ENCODE data around the gene PTPRD. TPM values are rescaled to one million over a fixed set of nuclear protein-coding genes. Genes with fewer than 3 reads are reported as not detected.

Gene PTPRD
- total RNA-seq, 1 experiment from 2014 or later: 69.6 TPM

GRCh38 chr9:10566848-10567247, 46.0 kb downstream of the PTPRD start:
- CTCF ChIA-PET: no interaction called here
- H3K4me3 Mint-ChIP-seq: no peak overlapping the region
- no peaks in the 10 kb centered on the region for H3K9me3 Mint-ChIP-seq
- no peaks in the 10 kb centered on the region for H3K36me3 Mint-ChIP-seq
- TF ChIP-seq, protein P1, sequence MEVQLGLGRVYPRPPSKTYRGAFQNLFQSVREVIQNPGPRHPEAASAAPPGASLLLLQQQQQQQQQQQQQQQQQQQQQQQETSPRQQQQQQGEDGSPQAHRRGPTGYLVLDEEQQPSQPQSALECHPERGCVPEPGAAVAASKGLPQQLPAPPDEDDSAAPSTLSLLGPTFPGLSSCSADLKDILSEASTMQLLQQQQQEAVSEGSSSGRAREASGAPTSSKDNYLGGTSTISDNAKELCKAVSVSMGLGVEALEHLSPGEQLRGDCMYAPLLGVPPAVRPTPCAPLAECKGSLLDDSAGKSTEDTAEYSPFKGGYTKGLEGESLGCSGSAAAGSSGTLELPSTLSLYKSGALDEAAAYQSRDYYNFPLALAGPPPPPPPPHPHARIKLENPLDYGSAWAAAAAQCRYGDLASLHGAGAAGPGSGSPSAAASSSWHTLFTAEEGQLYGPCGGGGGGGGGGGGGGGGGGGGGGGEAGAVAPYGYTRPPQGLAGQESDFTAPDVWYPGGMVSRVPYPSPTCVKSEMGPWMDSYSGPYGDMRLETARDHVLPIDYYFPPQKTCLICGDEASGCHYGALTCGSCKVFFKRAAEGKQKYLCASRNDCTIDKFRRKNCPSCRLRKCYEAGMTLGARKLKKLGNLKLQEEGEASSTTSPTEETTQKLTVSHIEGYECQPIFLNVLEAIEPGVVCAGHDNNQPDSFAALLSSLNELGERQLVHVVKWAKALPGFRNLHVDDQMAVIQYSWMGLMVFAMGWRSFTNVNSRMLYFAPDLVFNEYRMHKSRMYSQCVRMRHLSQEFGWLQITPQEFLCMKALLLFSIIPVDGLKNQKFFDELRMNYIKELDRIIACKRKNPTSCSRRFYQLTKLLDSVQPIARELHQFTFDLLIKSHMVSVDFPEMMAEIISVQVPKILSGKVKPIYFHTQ (CRISPR knock-in tag; IDR thresholded peaks at IDR 0.05): no peak
- TF ChIP-seq ZNF671 (CRISPR knock-in tag; IDR thresholded peaks at IDR 0.05): no peak
- no peak for TF ChIP-seq NFE2L1 (CRISPR knock-in tag; IDR thresholded peaks at IDR 0.05)
- TF ChIP-seq ZNF121 (CRISPR knock-in tag; IDR thresholded peaks at IDR 0.05): no peak
- peaks cover 6% of the 10 kb centered on the region for H3K4me1 Mint-ChIP-seq
- no peak overlapping the region for H3K27ac Mint-ChIP-seq
- DNase-seq (ENCODE audit: low spot score) (no peak), ATAC-seq (no peak)
- no peaks in the 10 kb centered on the region for H3K27me3 Mint-ChIP-seq (ENCODE audit: low read depth)
- POLR2A ChIA-PET: no interaction called here

GRCh38 chr9:10562581-10563343, 50.0 kb downstream of the PTPRD start:
- ATAC-seq (no peak), DNase-seq (ENCODE audit: low spot score) (no peak)
- H3K27ac Mint-ChIP-seq: no peak overlapping the region

GRCh38 chr9:10548348-10548747, 64.5 kb downstream of the PTPRD start:
- Mint-ChIP-seq H3K27ac (no peak overlapping the region), H3K27me3 (ENCODE audit: low read depth) (no peaks in the 10 kb centered on the region), H3K4me3 (no peak overlapping the region), H3K9me3 (peaks cover 8% of the 10 kb centered on the region; the same call in 1 of the 2 replicates), H3K4me1 (no peaks in the 10 kb centered on the region; the same call in 1 of the 2 replicates), H3K36me3 (no peaks in the 10 kb centered on the region)
- DNase-seq (ENCODE audit: low spot score) (no peak), ATAC-seq (no peak)
- no peak for TF ChIP-seq ZNF219 (CRISPR knock-in tag; IDR thresholded peaks at IDR 0.05; ENCODE audit: borderline replicate concordance)
- no peak for TF ChIP-seq USF1 (CRISPR knock-in tag; IDR thresholded peaks at IDR 0.05)
- TF ChIP-seq ZBTB21 (CRISPR knock-in tag; IDR thresholded peaks at IDR 0.05; ENCODE audit: borderline replicate concordance): no peak
- TF ChIP-seq, protein P2, sequence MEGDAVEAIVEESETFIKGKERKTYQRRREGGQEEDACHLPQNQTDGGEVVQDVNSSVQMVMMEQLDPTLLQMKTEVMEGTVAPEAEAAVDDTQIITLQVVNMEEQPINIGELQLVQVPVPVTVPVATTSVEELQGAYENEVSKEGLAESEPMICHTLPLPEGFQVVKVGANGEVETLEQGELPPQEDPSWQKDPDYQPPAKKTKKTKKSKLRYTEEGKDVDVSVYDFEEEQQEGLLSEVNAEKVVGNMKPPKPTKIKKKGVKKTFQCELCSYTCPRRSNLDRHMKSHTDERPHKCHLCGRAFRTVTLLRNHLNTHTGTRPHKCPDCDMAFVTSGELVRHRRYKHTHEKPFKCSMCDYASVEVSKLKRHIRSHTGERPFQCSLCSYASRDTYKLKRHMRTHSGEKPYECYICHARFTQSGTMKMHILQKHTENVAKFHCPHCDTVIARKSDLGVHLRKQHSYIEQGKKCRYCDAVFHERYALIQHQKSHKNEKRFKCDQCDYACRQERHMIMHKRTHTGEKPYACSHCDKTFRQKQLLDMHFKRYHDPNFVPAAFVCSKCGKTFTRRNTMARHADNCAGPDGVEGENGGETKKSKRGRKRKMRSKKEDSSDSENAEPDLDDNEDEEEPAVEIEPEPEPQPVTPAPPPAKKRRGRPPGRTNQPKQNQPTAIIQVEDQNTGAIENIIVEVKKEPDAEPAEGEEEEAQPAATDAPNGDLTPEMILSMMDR (IDR thresholded peaks at IDR 0.05): no peak
- TF ChIP-seq NFE2L1 (CRISPR knock-in tag; IDR thresholded peaks at IDR 0.05): no peak
- ChIA-PET POLR2A (no interaction called here), CTCF (no interaction called here)

More at GRCh38 chr9:10562581-10563343, 50.0 kb downstream of the PTPRD start:
- Mint-ChIP-seq H3K27me3 (ENCODE audit: low read depth) (no peaks in the 10 kb centered on the region), H3K4me3 (no peak overlapping the region), H3K36me3 (no peaks in the 10 kb centered on the region), H3K9me3 (0 out of 2 replicates have a peak, but pooled peaks cover 3% of the 10 kb centered on the region), H3K4me1 (peaks cover 2% of the 10 kb centered on the region; the same call in 1 of the 2 replicates)
- CTCF ChIA-PET: no interaction called here
- TF ChIP-seq, protein P3, sequence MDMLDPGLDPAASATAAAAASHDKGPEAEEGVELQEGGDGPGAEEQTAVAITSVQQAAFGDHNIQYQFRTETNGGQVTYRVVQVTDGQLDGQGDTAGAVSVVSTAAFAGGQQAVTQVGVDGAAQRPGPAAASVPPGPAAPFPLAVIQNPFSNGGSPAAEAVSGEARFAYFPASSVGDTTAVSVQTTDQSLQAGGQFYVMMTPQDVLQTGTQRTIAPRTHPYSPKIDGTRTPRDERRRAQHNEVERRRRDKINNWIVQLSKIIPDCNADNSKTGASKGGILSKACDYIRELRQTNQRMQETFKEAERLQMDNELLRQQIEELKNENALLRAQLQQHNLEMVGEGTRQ (CRISPR knock-in tag; IDR thresholded peaks at IDR 0.05): peak; percentile 55; the same call in 1 of the 2 replicates
- TF ChIP-seq E2F4 (CRISPR knock-in tag; IDR thresholded peaks at IDR 0.05; ENCODE audit: borderline replicate concordance, low read depth): no peak
- TF ChIP-seq, protein P1 (CRISPR knock-in tag; IDR thresholded peaks at IDR 0.05): no peak
- POLR2A ChIA-PET: no interaction called here
